Renal cortex interstitium (tissue), 11 donors: ENCODE data around the gene PRKCSH. TPM values are rescaled to one million over a fixed set of nuclear protein-coding genes. Genes with fewer than 3 reads are reported as not detected.
"Not testable (repeated sequence)": the region's sequence is repeated elsewhere in the genome, so short reads cannot be mapped to it uniquely, and the experiment has no call there.

Experiments
- DNase-seq, 11 donors: peaks; one replicate each; pipeline ENCODE4 v3.0.0-alpha.2; 2013; ENCODE audit warnings: low read depth in 9 of 11, low spot score in 4 of 11; ENCODE audit errors: extremely low read depth in 1 of 11
- polyA plus RNA-seq, 3 donors: library from polyadenylated mRNA; unstranded; fragments of 120-200 nt; gene quantifications; one replicate each; pipeline ENCODE4 v1.2.1, GENCODE V29; 2013; ENCODE audit not compliant: insufficient read length in 3 of 3

The PRKCSH gene
- polyA plus RNA-seq, 3 donors: 317 to 384 (median 351) TPM

GRCh38 chr19:11445141-11445540, 9.7 kb downstream of the PRKCSH start:
- no peak for DNase-seq

GRCh38 chr19:11446271-11446651, 10.8 kb downstream of the PRKCSH start:
- DNase-seq: no peak

DNA sequence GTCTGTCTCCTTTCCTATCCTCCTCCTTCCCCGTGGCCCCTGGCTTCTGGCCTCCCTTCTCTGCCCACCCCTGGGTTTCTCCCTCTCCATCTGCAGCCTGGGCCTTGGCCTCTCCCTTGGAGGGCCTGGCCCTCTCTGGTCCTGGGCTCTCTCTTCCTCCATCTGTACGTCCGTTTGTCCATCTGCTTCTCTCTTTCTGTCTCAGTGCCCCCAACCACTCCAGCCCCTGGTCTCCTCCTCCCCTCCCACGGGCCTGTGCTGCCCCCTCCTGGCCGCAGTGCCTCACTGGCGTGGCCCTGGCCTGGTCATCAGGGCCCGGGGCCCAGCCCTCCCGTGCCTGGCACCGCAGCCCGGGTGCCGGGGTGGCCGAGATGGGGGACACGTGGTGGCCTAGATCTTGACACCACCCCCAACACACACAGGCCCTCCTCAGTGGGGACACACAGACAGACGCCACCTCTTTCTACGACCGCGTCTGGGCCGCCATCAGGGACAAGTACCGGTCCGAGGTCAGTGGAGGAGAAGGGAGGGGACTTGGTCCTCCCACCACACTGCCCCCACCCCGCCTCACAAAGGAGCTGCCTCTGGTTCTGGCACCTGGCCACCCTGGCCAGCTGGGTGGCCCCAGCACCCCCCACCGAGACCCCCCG, 11.3 kb downstream of the PRKCSH start:
- DNase-seq: no peak

DNA sequence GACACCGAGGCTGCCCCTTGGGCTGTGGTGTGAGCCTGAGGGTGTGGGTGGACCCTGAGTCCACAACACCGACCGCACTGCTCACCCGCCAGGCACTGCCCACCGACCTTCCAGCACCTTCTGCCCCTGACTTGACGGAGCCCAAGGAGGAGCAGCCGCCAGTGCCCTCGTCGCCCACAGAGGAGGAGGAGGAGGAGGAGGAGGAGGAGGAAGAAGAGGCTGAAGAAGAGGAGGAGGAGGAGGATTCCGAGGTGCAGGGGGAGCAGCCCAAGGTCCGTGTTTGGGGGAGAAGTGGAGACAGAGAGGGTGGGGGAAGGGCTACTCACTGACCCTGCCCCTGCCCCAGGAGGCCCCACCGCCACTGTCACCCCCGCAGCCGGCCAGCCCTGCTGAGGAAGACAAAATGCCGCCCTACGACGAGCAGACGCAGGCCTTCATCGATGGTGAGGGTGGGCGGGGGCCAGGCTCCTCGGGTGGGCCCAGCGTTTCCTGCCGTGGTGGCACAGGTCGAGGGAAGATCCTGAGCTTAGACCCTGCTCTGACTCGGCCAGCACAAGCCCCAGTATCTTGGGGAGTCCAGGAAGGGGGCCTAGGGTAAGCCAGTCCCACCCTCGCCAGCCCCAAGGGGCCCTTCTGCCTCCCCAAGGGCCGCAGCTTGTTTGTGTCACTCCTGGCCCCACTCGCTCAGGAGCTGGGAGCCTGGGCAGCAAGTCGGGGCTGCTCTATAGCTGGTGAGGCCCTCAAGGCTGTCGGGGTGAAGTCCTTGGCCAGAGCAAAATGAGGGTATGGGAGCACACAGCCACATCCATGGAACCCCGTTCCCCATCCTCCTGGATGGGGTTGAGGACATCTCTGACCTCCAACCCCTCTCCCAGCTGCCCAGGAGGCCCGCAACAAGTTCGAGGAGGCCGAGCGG, 12.2 kb downstream of the PRKCSH start:
- no peak for DNase-seq

- no peak for DNase-seq
These were observed 13.0 kb downstream of the PRKCSH start for GRCh38 chr19:11448410-11448809.

DNA sequence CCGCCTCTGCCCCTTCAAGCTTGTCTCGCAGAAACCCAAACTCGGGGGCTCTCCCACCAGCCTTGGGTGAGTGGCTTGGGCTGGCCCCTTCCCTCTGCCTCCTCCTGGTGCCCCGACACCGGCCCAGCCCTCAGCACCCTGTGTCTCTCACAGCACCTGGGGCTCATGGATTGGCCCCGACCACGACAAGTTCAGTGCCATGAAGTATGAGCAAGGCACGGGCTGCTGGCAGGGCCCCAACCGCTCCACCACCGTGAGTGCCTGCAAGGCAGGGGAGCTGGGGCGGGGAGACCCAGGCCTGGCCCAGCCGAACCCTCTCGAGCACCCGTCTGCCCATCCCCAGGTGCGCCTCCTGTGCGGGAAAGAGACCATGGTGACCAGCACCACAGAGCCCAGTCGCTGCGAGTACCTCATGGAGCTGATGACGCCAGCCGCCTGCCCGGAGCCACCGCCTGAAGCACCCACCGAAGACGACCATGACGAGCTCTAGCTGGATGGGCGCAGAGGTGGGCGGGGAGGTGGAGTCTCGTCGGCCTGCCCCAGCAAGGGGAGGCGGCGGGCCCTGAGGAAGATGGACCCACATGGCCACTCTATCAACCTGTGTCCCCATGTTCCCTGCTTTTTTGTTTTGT, 13.6 kb downstream of the PRKCSH start:
- no peak for DNase-seq

DNA sequence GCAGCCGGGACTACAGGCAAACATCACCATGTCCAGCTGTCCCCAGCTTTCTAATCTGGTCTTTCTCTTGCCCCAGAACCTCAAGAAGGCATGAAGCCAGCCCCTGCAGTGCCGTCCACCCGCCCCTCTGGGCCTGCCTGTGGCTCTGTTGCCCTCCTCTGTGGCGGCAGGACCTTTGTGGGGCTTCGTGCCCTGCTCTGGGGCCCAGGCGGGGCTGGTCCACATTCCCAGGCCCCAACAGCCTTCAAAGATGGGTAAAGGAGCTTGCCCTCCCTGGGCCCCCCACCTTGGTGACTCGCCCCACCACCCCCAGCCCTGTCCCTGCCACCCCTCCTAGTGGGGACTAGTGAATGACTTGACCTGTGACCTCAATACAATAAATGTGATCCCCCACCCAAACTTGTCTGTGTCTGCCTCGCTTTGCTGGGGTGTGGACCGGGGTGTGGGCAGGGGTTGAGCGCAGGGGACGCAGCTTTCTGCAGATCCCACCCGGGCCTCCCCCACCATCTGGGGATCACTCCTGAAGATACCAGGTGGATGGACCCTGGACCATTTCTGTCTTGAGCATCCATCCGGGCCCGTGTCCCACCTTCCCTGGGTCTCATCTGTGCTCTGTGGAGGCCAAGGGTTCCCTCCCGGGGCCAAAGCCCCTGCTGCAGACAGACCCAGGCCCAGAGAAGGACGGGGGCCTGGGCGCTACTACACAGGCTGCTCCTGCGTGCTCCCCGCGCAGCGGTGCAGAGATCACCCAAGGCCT, 15.3 kb downstream of the PRKCSH start:
- DNase-seq: no peak

- DNase-seq: no peak
These were observed 16.0 kb downstream of the PRKCSH start for GRCh38 chr19:11451327-11451870.

DNA sequence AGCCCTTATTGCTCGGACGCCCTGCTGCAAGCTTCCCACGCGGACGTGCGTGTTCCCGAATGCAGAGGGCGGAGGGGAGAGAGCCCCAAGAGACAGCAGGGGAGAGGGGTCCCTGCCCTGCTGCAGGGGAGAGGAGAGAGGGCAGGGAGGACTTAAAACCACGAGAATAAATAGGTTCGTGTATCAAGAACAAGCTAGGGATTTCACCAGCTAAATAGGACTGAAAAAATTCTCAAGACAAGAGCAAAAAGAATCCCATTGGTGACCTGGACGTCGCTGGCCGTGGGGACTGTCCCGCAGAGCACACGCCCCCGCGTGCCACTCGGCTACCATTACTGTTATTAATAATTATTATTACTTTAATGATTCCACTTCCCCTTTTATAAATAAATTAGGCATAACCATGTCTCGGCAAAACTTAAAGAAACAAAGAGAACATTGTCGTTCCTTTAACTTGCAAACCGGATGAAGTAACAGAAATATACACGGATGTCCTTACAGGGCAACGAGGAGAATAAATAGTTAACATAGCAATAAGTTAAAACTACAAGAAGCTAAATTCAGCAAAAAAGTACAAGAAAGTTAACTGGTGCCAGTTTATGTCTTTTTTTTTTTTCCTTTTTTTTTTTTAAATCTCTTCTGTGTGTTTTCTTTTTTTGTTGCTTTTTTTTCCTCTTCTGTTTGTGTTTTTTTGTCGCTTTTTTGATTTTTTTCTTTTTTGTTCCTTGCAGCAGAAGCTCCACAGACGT, 16.6 kb downstream of the PRKCSH start:
- no peak for DNase-seq

DNA sequence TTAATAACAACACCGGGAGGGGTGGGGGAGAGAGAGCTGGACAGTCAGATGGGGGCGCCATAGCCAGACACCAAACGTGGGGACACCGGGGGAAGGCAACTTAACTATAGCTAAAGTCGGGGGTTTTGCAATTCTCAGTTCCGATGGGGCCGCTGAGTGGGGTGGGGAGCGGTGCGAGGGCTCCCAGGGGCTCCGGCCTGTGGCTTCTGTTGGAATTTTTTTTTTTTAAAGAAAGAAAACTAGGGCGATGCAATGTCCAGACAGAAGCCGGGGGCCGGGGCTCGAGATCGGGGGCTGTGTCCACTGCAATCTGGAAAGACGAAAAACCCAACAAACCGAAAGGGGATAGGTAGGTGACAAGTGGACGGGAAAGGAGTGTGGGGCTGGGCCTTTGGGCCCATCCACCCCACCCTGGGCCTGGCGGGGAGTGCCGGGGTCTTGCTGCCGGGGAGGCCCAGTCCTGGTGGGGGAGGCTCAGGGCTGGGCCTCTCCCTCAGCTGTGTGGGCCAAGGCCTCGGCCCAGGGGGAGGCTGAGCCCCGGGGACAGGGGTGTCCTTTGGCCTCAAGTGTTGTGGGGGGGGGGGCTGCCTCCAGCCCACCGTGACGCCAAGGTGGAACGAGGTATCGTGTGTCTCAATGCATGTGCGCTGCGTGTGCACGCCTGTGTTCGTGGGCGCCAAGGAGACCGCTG, 17.3 kb downstream of the PRKCSH start:
- no peak for DNase-seq

DNA sequence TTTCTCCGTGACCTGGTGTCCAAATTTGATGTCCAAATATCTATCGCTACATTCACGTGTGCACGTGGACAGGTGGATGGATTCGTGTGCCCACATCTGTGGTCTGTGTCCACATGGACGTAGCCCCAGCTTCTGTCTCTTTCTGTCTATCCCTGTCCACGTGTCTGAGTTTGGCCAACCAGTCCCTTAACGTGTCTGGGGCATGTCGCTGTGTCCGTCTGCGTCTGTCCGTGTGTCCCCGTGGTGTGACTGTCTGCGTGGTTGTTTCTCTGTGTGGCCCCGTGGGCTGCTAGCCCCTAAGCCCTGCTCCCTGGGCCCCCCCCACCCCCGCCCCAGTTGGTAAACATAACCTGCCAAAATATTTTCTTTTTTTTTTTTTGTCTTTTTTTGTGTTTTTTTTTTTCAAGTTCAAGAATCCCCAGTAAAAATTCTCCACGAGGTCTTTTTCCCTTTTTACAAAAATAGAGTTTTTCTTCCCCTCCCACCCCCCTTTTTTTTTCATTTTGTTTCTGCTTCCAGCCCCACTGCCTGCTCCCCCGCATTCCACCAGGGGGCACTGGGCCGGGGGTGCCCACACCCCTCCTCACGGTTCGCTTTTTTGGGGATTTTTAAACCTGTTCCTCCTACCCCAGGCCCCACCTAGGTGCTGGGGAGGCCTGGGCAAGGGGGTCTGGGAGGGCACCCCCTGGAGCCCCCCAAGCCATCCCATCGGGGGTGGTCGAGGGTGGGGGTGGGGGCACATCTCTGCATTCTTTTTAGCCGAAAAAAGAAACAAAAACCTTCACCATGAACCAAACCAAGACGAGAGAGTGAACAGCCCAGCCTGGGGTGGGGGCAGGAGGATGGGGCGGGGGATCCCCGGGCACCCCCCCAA, 18.3 kb downstream of the PRKCSH start:
- DNase-seq: no peak

- not testable (repeated sequence) for DNase-seq
These were observed 19.8 kb downstream of the PRKCSH start for GRCh38 chr19:11455233-11455554.

- DNase-seq: no peak
These were observed 21.2 kb downstream of the PRKCSH start for GRCh38 chr19:11456659-11457058.

DNA sequence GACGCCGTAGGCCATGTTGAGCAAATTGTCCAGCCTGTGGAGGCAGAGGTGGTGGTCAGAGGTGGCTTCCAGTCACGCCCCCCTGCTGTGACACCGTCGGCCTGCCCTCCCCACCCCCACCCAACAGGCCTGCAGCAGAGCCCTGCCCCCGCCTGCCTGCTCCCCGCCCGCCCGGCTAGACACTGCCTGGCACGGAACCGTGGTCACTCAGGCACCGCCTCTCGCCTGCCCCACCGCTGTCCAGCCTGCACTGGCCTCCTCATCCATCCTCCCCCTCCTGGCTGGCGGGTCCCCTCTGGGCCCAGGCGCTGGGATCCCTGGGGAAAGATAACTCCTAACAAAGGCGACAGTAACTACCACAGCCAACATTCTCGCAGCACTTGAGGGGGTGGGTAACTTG, 21.7 kb downstream of the PRKCSH start:
- no peak for DNase-seq

DNA sequence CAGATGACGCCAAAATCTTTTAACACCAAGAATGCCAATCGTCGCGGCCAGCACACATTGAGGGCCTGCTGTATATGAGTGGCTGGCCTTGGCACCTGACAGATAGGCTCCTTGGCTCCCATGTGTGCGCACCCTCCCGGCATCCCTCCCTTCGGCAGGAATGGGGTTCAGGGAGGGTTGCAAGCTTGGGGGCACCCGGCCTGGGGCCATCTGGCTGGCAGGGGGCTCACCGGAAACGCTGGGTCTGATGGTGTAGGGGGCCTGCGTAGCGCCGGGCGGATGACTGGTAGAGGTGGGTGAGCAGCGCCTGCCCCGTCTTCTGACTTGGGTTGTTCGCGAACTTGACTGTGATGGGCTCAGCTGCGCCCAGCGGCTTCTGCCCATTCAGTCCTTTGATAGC, 22.4 kb downstream of the PRKCSH start:
- no peak for DNase-seq

- no peak for DNase-seq
These were observed 22.9 kb downstream of the PRKCSH start for GRCh38 chr19:11458236-11458900.

GRCh38 chr19:11458912-11459311, 23.5 kb downstream of the PRKCSH start:
- not testable (repeated sequence) for DNase-seq
